H54 (cell line): ENCODE measurements around the gene PACSIN1.

Experiments used
- DNase-seq: peaks from one replicate; pipeline ENCODE4 v3.0.0; 2011; ENCODE audit warnings: low spot score, mixed read lengths; ENCODE audit not compliant: insufficient read length
- FAIRE-seq: peaks from 3 replicates; lab custom pipeline; 2011; peaks lifted over from hg19 to GRCh38; lab: Jason Lieb, UNC
- POLR2A ChIP-seq: IDR thresholded peaks from 2 replicates; pipeline ENCODE4 v1.6.1; 2011; ENCODE audit warnings: low read depth, mild to moderate bottlenecking, low read length

The PACSIN1 gene

DNA sequence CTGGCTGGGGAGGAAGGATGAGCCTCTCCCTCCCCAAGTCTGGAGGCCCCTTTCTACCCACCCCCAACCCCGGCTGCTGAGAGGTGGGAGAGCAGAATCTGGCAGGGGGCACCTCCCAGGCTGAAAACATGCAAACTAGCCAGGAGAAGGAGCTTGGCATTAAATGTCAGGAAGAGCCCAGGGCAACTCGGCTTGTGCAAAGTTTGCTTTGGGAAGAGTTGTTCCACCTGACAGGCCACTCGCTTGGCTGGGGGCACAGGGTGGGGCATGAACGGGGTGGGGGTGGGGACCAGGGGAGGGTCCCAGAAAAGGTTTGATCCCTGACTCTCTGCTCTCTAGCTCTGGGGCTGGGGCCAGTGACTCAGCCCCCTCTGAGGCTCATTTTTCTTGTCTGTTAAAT is 87.3 kb downstream of the PACSIN1 start:
- FAIRE-seq, result no peak
- no peak for DNase-seq
- TF ChIP-seq POLR2A, result no peak

DNA sequence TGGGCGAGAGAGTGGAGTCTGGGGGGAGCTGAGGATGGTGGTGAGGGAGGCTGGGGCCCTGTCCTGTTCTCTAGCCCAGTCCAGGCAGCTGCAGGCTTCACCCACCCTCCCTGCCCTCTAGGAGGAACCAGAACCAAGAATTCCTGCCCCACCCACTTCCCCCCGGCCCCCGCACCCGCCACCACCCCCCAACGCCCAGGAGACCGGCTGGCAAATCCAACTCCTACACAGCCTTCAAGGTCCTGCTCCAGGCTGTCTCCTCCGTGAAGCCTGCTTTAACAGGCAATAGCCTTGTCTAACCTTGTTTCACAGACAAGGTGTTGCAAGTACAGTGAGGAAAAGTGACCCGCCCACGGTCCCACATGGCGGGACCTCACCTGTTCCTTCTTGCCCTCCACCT is 87.9 kb downstream of the PACSIN1 start:
- TF ChIP-seq POLR2A, result no peak
- no peak for FAIRE-seq
- DNase-seq, result no peak

DNA sequence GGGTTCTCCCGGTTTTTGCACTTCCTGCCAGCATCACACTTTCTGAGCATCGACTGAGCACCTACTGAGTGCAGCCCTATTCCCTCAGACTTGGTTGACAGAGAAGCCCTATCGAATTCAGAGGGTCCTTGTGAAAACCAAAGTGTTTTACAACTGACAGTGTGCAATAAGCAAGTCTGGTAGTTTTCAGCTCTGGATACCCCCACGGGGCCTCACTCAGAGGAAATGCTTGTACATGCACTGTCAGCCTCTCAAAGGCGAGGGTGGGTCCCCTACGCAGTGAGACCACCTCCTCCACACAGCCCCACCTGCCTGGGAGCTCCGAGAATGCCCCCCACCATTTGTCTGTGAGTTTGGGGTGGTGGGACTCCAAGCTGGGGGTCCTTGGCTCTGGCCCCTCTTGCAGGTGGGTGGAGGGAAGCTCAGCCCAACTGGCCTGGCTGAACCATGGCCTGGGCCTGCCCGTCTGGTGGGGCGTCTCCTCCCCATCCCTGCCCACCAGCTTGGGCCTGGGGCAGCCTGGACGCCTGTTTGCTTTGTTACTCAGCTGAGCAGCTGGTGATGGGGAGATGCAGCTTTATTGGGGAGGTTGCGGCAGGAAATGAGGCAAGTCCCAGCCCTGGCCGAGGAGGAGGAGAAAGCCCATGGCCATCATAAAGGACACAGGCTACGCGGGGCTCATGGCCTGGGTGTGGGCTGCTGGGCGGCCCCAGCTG is 88.6 kb downstream of the PACSIN1 start:
- TF ChIP-seq POLR2A, result no peak
- FAIRE-seq (no peak), DNase-seq (no peak)

DNA sequence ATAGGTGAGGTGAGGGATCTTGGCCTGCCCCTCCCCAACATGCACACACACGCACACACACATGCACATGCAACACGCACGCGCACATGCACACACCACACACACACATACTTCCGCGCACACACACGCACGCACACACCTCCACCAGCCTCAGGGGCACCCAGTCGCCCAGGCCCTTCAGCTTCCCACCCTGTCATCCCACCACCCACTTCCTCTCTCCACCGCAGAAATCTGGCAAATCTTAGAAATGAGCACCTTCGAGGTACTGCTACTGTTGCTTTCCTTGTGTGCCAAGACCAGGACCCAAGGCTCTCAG is 89.1 kb downstream of the PACSIN1 start:
- no peak for TF ChIP-seq POLR2A
- no peak for FAIRE-seq
- DNase-seq, result no peak

DNA sequence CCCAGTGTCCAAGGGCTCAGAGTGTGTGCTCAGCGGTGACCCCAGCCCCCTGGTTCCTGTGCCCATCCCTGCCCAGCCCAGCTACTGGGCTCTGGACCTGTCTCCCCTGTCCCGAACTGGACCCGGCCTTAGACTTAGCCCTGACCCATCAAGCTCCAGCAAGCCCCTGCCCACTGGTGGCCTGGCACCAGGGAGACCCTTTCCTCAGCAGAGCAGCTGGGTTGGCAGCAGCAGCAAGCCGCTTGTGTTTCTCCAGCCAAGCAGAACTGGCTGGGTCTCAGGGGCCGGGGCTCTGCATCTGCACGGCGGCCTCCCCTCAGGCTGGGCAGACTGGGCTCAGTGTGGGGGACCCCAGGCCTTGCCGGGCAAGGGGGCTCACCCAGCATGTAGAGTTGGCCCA is 89.5 kb downstream of the PACSIN1 start:
- no peak for DNase-seq

DNA sequence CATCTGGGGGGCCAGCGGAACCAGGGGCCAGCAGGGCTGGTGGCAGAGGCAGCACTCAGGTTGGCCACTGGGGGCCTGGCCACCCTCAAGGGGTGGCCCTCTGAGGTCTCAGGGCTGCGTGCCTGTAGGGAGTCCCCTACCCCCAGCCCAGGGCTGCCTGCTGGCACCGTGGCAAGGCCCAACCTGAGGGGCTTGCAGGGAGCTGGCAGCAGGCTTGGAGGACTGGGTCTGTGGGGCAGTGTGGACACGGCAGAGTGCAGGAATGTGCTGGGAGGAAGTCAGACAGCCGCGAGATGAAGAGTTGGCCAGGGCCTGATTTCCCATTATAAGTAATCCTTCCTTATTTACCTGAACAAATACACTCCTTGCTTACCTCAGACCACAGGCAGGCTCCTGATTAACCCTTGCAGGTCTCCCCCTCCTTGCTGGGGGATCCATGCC is 90.2 kb downstream of the PACSIN1 start, which contains the start of gene SPDEF:
SPDEF (minus strand) TSS at position 299 of the 441 bp plus-strand sequence. CDS start 11,874 bp downstream, outside the sequence.
- TF ChIP-seq POLR2A, result no peak
- DNase-seq (no peak), FAIRE-seq (no peak)

More for the DNA sequence above, 89.5 kb downstream of the PACSIN1 start:
- FAIRE-seq, result no peak
- no peak for TF ChIP-seq POLR2A

DNA sequence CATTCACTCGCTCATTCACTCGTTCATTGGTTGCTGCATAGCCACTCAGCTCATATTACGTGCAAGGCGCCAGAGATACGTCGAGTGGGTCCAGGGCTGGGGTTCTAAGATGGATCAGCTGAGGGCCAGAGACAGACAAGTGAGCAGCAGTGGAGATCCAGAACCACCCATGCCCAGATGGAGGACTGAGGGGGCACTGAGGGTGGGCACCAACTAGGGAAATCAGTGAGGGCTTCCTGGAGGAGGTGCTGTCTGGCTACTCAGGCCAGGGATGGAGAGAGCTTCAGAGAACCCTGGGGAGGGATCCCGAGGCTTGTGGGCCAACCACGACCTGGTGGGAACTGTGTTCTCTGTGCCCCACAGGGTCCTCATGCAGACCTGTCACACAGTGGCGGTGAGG is 90.6 kb downstream of the PACSIN1 start:
- FAIRE-seq (no peak), DNase-seq (no peak)
- TF ChIP-seq POLR2A, result no peak

DNA sequence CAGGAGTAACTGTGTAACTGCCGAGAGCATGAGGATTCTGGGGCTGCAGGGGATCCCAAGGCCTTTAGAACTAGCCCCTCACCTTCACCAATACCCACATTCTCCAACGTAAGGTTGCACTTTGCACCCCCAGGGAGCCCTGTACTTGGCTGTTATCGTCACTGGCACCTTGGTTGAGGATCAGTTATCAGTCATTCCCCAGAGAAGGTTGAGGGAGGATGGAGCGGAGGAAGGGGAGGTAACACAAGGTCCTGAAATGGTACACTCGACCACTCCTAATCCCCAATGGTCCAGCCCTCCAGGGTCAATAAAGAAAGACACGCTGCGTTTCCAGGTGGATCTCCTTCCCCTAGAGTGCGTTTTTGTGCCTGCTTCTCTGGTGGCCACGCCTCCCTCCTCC is 91.4 kb downstream of the PACSIN1 start:
- no peak for TF ChIP-seq POLR2A
- FAIRE-seq (no peak), DNase-seq (no peak)

DNA sequence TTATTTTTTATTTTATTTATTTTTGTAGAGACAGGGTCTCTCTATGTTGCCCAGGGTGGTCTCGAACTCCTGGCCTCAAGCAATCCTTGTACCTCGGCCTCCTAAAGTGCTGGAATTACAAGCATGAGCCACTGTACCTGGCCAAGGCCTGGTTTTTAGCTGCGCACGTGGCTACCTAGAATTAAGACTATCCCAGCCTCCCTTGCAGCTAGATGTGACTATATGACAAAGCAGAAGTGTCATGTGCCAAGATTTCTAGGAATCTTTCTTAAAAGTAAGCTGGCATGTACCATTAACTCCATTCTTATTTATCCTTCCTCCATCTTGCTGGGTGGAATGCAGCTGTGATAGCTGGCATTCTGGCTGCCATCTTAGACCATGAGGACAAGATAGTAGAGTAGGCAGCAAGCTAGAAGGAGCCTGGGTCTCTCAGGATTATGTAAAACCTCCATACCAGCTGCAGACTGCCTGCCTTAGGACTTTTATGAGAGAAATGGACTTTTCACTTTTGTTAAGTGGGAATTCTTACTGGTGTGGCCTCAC is 92.4 kb downstream of the PACSIN1 start:
- FAIRE-seq, result no peak
- TF ChIP-seq POLR2A, result no peak
- DNase-seq, result no peak

DNA sequence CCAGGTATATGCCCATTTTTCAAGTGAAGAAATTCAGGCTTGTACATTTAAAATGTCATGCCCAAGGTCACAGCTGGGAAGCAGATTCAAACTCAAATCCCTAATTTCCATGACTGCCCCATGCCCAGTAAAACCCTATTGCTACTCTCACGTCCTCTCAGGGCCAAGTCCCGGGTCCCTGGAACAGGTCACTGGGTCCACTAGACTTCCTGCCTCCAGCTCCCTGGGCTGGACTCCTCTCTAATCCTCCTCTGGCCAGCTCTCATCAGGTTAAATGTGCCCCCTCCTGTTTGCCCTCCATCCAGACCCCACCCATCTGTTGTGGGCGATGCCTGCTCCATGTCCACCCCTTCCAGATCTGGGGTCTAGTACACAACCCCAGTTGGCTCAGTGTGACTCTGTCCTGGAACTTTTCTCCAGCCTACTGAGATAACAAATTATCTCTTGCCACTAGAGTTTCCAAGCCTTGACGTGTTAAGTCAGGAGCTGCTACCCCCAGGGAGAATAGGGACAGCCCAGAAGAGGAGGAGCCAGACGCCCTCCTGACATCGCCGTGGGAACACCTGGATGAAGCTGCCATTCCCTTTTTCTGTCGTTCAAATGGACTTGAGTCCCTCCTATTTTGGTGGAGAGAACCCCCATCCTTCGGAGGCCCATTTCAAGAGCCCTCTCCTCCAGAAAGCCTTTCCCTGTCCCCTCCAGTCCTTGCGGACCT is 93.9 kb downstream of the PACSIN1 start:
- no peak for FAIRE-seq
- no peak for TF ChIP-seq POLR2A
- DNase-seq, result no peak

DNA sequence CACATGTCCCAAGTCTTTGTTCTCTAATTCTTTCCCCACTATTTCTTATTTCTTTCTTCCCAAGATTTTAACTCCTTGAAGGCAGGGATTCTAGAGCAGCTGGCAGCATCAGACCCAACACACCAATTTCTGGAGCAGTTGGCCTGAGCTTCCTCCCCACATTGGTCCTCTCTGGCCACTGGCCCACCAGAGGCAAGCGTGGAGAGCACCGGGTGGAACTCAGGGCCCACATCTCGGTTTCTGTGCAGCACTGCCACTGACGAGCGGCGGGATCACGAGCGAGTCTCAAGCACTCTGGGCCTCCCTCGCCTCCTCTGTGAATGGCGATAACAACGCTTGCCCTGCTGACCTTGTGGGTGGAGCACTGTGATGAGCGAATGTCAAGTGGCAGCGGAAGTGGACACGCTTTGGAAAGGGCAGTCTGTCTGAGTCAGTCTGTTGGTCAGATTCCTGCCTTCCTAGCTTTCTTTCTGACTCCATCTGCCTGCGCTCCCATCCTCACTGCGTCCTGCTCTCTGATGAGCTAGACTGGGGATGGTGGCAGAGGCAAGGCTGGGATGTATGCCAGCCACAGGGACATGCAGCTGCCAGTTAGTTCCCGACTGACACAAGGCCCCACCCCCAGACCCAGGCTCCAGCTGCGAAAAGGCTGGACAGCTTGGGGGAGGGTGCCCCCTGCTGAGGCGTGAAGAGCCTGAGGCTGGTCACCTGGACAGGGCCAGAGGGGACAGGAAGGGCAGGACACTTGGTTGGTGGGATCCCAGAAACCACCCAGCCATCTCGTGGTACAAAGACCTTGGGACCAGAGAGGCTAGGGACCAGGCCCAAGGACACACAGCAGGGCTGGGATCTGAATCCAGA is 94.7 kb downstream of the PACSIN1 start:
- FAIRE-seq (no peak), DNase-seq (no peak)

DNA sequence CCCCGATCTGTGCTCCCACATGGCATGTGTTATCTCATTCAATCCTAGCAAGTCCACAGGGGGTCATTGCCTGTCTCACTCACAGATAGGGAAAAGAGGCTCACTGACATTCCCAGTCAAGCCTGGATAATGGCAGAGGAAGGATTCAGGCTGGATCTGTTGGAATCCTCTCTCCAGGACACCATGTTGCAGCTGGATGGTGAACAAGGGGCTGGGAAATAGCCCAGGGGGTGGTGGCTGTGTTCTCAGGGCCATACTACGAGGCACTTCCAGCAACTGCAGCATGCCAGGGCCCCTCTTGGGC is 95.3 kb downstream of the PACSIN1 start:
- DNase-seq (no peak), FAIRE-seq (no peak)
- no peak for TF ChIP-seq POLR2A

More for the DNA sequence above, 94.7 kb downstream of the PACSIN1 start:
- TF ChIP-seq POLR2A, result no peak

DNA sequence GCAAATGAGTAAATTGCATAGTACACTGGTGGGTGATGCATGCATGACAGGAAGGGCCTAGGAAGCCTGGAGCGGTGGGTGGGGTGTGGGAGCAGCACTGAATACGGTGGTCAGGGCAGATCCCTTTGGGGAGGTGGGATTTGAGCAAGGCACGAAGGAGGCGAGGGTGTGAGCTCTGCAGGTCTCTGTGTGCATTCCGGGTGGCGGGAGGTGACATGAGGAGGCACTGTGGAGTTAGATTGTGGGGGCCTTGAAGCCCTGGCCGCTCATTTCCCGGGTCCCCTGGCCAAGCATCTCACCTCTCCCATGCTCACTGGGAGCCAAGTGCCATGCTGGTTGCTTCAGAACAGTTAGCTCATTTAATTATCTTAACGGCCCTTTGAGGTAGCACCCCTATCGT is 96.5 kb downstream of the PACSIN1 start:
- FAIRE-seq (no peak), DNase-seq (no peak)
- TF ChIP-seq POLR2A, result no peak
